Measurements from ENCODE around the gene EXOSC2. TPM values are rescaled to one million over a fixed set of nuclear protein-coding genes. Genes with fewer than 3 reads are reported as not detected.

EXOSC2 gene
- total RNA-seq, 4 donors from 2014 or later = 2.2 to 17.1 (median 15.8) TPM

- Histone ChIP-seq H3K4me3 (no peak overlapping the region), H3K36me3 (peaks cover 0 to 28% (median 10%) of the 10 kb centered on the region in 4 donors), H3K4me1 (peaks cover 0 to 13% (median 11%) of the 10 kb centered on the region in 4 donors), H3K27me3 (no peaks in the 10 kb centered on the region), H3K27ac (no peak overlapping the region), H3K9me3 (no peaks in the 10 kb centered on the region)
- intact Hi-C loops (cut with DNase I; ENCODE audit: low total_unique reads) (loop anchor here (5.0 kb wide), 1 partner anchor 239 kb away; no protein-coding TSS in a partner anchor), in situ Hi-C loops (cut with MboI; ENCODE audit: low pct_ligation_motif_present in 1 of 4, low pct_unique_long_range_greater_than_20kb in 1 of 4, low sequenced_read_pairs in 3 of 4) (loop anchor here in 2 of 4 donors (10.0 kb wide), 2 partner anchors 71 to 161 kb away; no protein-coding TSS in a partner anchor)
- DNase-seq = no peak
- WGBS, 2 donors (ENCODE audit: low coverage in 1 of 2) = 78 to 79% methylated on average over 5 to 7 of the region's 7 CpGs
- TF ChIP-seq CTCF (IDR thresholded peaks at IDR 0.05) = no peak
- TF ChIP-seq POLR2A (IDR thresholded peaks at IDR 0.05) = no peak
- no peak for TF ChIP-seq POLR2AphosphoS5 (IDR thresholded peaks at IDR 0.05)
- TF ChIP-seq EP300 (IDR thresholded peaks at IDR 0.05; ENCODE audit: low read depth) = no peak
Observed at GRCh38 chr9:130703501-130703900, 9.9 kb downstream of the EXOSC2 start.

GRCh38 chr9:130707225-130707976 lies 13.8 kb downstream of the EXOSC2 start:
- Histone ChIP-seq H3K4me3 (no peak overlapping the region), H3K9me3 (no peaks in the 10 kb centered on the region), H3K36me3 (peaks cover 0 to 15% (median 5%) of the 10 kb centered on the region in 4 donors), H3K27ac (no peak overlapping the region), H3K27me3 (no peaks in the 10 kb centered on the region), H3K4me1 (peaks cover 0 to 13% (median 11%) of the 10 kb centered on the region in 4 donors)
- 24 to 44% methylated on average over 7 to 9 of the region's 9 CpGs for WGBS, 2 donors (ENCODE audit: low coverage in 1 of 2)
- DNase-seq = peak; percentile 76
- TF ChIP-seq CTCF (IDR thresholded peaks at IDR 0.05) (peak; percentile 81 to 87 (median 87)), EP300 (IDR thresholded peaks at IDR 0.05; ENCODE audit: low read depth) (no peak), POLR2AphosphoS5 (IDR thresholded peaks at IDR 0.05) (no peak)
- in situ Hi-C loops (cut with MboI; ENCODE audit: low pct_ligation_motif_present in 1 of 4, low pct_unique_long_range_greater_than_20kb in 1 of 4, low sequenced_read_pairs in 3 of 4) (loop anchor here in 3 of 4 donors (5.0 to 10.0 kb wide), 4 partner anchors 67 to 235 kb away; no protein-coding TSS in a partner anchor), intact Hi-C loops (cut with DNase I; ENCODE audit: low total_unique reads) (no loop called here)

GRCh38 chr9:130710822-130711352 lies 17.3 kb downstream of the EXOSC2 start:
- in situ Hi-C loops (cut with MboI; ENCODE audit: low pct_ligation_motif_present in 1 of 4, low pct_unique_long_range_greater_than_20kb in 1 of 4, low sequenced_read_pairs in 3 of 4) = loop anchor here in 1 of 4 donors (10.0 kb wide), 1 partner anchor 54 kb away; no protein-coding TSS in a partner anchor
- Histone ChIP-seq H3K4me1 (peaks cover 0 to 33% (median 23%) of the 10 kb centered on the region in 4 donors), H3K4me3 (no peak overlapping the region), H3K27me3 (no peaks in the 10 kb centered on the region), H3K36me3 (no peaks in the 10 kb centered on the region), H3K9me3 (no peaks in the 10 kb centered on the region), H3K27ac (no peak overlapping the region)
- no peak for DNase-seq
- 73 to 81% methylated on average over 2 to 8 of the region's 8 CpGs for WGBS, 2 donors (ENCODE audit: low coverage in 1 of 2)
- intact Hi-C loops (cut with DNase I; ENCODE audit: low total_unique reads) = loop anchor here (5.0 kb wide), 1 partner anchor 151 kb away; no protein-coding TSS in a partner anchor
- TF ChIP-seq EP300 (IDR thresholded peaks at IDR 0.05; ENCODE audit: low read depth) (no peak), CTCF (IDR thresholded peaks at IDR 0.05) (no peak), POLR2AphosphoS5 (IDR thresholded peaks at IDR 0.05) (no peak), POLR2A (IDR thresholded peaks at IDR 0.05) (no peak)

- in situ Hi-C loops (cut with MboI; ENCODE audit: low pct_ligation_motif_present in 1 of 4, low pct_unique_long_range_greater_than_20kb in 1 of 4, low sequenced_read_pairs in 3 of 4) = loop anchor here in 1 of 4 donors (10.0 kb wide), 1 partner anchor 53 kb away; no protein-coding TSS in a partner anchor
- H3K4me3 ChIP-seq = no peak overlapping the region
- 73 to 81% methylated on average over 7 to 8 of the region's 8 CpGs for WGBS, 2 donors (ENCODE audit: low coverage in 1 of 2)
- H3K27ac ChIP-seq = peak overlapping the region in 1 of 4 donors; percentile 99
- intact Hi-C loops (cut with DNase I; ENCODE audit: low total_unique reads) = loop anchor here (5.0 kb wide), 1 partner anchor 151 kb away; no protein-coding TSS in a partner anchor
- H3K4me1 ChIP-seq = peaks cover 0 to 39% (median 28%) of the 10 kb centered on the region in 4 donors
- no peak for DNase-seq
- H3K36me3 ChIP-seq = no peaks in the 10 kb centered on the region
- no peaks in the 10 kb centered on the region for H3K27me3 ChIP-seq
- TF ChIP-seq EP300 (IDR thresholded peaks at IDR 0.05; ENCODE audit: low read depth) (no peak), POLR2A (IDR thresholded peaks at IDR 0.05) (no peak), POLR2AphosphoS5 (IDR thresholded peaks at IDR 0.05) (no peak), CTCF (IDR thresholded peaks at IDR 0.05) (no peak)
- no peaks in the 10 kb centered on the region for H3K9me3 ChIP-seq
Observed at GRCh38 chr9:130711469-130711868, 17.9 kb downstream of the EXOSC2 start.
